GM12874 (cell line): Measurements from ENCODE around the gene FLNC.

Experiments
- TF ChIP-seq, protein P1 (sequence below): IDR thresholded peaks from 2 replicates; pipeline ENCODE4 v1.5.1; 2011; ENCODE audit warnings: low read depth, mild to moderate bottlenecking, control low read depth, low read length, moderate library complexity; ENCODE audit not compliant: insufficient read depth

FLNC gene

DNA sequence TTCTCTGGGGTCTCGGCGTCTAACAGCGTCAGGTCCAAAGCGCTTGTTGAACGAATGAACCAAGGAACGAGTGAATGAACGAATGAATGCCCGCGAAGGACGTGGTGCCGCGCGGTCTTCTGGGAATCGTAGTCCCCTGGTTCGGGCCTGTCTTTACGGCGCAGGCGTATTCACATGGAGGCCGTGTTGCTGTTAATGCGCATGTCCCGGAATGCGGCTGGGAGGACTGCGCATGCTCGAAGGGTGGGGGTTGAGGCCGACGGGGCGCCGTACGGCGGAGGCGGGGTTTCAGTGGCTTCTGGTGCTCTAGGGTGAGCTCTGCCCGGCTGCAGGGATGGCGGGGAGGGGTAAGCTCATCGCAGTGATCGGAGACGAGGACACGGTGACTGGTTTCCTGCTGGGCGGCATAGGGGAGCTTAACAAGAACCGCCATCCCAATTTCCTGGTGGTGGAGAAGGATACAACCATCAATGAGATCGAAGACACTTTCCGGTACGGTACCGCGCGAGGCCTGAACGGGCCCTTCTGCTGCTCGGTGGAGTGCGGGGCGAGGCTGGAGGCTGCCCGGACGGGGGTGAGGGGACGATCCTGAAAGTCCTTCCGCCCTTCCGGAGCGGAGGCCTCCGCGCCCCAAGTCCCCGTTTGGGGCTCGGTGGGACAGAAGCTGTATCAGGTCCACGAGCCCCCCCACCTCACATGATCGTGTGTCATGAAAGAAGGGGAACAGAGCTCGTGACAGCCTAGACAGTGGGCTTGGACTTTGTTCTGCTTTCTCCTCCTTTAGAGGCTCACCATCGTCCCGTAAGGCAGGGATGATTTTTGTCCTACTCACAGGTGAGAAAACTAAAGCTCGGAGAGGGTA lies 32.6 kb downstream of the FLNC start, which contains the start of gene ATP6V1F:
TSS of gene ATP6V1F (plus strand) at position 286 of the 862 bp plus-strand sequence. CDS start at position 335, 49 bp downstream.
- TF ChIP-seq, protein P1, sequence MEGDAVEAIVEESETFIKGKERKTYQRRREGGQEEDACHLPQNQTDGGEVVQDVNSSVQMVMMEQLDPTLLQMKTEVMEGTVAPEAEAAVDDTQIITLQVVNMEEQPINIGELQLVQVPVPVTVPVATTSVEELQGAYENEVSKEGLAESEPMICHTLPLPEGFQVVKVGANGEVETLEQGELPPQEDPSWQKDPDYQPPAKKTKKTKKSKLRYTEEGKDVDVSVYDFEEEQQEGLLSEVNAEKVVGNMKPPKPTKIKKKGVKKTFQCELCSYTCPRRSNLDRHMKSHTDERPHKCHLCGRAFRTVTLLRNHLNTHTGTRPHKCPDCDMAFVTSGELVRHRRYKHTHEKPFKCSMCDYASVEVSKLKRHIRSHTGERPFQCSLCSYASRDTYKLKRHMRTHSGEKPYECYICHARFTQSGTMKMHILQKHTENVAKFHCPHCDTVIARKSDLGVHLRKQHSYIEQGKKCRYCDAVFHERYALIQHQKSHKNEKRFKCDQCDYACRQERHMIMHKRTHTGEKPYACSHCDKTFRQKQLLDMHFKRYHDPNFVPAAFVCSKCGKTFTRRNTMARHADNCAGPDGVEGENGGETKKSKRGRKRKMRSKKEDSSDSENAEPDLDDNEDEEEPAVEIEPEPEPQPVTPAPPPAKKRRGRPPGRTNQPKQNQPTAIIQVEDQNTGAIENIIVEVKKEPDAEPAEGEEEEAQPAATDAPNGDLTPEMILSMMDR: no peak

- TF ChIP-seq, protein P1: peak; percentile 59
These were observed 33.3 kb downstream of the FLNC start for GRCh38 chr7:128863433-128863989.

GRCh38 chr7:128865303-128865702 lies 35.1 kb downstream of the FLNC start:
- TF ChIP-seq, protein P1: no peak

DNA sequence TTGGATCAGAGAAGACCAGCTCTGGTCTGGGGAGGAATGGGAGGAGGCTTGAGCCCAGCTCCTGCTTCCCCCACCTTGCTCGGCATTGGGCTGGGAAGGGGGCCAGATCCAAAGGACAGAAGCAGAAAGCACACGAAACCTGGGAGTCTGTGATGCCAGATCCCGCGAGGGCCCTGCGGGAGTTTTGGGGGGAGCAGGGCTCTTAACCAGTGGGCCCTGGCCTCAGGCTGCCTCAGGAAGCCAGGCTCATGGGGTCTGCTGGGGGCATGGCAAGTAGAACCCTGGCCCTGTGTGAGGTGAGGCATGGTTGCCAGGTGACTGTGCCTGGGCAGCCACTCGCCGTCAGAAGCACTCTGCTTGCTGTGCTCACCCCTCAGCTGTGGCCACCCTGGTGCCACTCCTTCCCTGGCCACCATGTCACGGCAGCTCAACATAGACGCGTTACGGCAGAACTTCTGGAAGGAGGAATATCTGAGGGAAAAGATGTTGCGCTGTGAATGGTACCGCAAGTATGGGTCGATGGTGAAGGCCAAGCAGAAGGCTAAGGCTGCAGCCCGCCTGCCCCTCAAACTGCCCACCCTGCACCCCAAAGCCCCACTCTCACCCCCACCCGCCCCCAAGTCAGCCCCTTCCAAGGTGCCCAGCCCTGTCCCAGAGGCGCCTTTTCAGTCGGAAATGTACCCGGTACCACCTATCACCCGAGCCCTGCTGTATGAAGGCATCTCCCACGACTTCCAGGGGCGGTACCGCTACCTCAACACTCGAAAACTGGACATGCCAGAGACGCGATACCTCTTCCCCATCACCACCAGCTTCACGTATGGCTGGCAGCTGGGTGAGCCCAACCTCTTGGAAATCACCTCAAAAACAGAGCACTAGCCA lies 36.0 kb downstream of the FLNC start:
- TF ChIP-seq, protein P1: no peak

- TF ChIP-seq, protein P1: no peak
These were observed 37.0 kb downstream of the FLNC start for GRCh38 chr7:128867241-128867640.

DNA sequence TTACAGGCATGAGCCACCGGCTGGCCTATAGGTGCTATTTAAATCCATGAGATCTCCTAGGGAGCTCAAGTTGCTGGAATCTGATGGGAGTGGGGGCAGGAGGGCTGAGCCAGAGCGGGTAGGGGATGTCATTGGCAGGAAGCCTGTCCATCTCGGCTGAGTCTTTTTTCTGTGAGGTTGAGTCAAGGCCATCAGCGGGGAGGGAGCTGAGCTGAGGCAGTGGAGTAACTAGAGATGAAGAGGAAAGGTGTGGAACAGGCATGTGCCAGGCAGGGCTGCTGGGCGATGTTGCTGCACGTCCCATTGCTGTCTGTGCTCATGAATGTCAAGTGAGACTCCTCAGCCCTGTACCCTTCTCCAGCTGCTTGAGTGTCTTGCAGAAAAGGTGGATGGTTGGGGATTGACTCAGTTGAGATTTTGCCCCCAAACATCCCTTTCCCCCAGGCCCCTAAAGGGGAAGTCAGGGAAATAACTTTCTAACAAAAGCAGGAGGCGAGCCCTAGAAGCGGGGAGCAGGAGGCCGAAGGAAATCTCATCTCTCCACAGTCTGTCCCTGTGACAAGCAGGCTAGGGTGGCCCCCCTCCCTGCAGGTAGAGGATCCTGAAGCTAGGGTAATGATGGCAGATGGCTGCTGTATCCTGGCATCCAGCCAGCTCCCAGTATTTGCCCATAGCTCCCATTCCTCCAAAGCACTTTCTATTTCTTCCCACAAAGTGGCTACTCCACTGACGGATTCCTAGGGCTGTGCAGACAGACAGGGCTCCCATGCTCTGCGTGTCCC lies 37.8 kb downstream of the FLNC start:
- TF ChIP-seq, protein P1: no peak
